ENCODE results near the gene INPP5E. TPM values are rescaled to one million over a fixed set of nuclear protein-coding genes. Genes with fewer than 3 reads are reported as not detected.

Gene INPP5E
- total RNA-seq, 1 donor from 2014 or later: 8.8 TPM

GRCh38 chr9:136391737-136392537, 47.7 kb downstream of the INPP5E start:
- DNase-seq (ENCODE audit: low spot score): no peak
- no peak for ATAC-seq

DNA sequence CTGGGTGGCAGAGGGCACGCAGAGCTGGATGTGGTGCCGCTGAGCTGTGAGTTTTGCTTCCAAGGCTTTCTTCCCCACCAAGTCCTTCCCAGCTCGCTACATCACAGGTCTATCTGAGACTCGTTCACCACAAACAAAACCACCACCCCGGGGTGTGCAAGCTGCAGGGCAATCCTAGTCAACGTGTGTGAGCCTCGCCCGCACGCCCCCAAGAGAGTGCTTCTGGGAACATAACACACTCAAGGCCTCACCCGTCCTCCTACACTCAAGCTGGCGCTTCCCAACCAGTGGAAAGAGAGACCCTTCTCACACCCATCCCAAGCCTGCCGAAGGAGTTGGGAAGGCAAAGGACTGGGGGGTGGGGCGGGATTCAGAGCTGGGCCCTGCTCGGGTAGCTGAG, 50.2 kb downstream of the INPP5E start:
- DNase-seq (ENCODE audit: low spot score) (no peak), ATAC-seq (no peak)

GRCh38 chr9:136387217-136387616, 52.4 kb downstream of the INPP5E start:
- ATAC-seq (peak; percentile 93), DNase-seq (ENCODE audit: low spot score) (peak; percentile 80)

- ATAC-seq: no peak
- no peak for DNase-seq (ENCODE audit: low spot score)
Measured at GRCh38 chr9:136386018-136386417, 53.6 kb downstream of the INPP5E start.

- ATAC-seq (no peak), DNase-seq (ENCODE audit: low spot score) (no peak)
Measured at GRCh38 chr9:136385015-136385414, 54.6 kb downstream of the INPP5E start.

GRCh38 chr9:136383436-136383835, 56.2 kb downstream of the INPP5E start:
- no peak for DNase-seq (ENCODE audit: low spot score)
- ATAC-seq: no peak

- DNase-seq (ENCODE audit: low spot score) (no peak), ATAC-seq (no peak)
Measured at GRCh38 chr9:136381966-136382513, 57.6 kb downstream of the INPP5E start.

DNA sequence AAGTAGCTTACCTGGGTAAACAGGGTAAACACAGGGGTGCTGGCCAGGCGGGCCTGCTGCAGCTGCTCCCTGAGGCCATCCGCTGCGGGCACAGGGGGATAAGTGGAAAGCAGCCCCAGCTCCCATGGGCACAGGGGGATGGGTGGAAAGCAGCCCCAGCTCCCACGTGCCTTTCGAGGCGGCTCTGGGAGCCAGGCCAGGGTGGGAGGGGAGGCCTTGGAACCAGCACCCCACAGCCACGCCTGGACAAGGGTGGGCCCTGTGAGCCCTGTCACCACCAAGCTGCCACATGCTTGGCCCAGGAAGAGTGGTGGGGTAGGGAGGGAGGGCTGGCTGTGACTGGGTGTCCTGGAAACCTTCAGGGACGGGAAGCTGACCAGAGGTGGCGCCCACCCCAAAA, 58.3 kb downstream of the INPP5E start:
- DNase-seq (ENCODE audit: low spot score) (no peak), ATAC-seq (no peak)

DNA sequence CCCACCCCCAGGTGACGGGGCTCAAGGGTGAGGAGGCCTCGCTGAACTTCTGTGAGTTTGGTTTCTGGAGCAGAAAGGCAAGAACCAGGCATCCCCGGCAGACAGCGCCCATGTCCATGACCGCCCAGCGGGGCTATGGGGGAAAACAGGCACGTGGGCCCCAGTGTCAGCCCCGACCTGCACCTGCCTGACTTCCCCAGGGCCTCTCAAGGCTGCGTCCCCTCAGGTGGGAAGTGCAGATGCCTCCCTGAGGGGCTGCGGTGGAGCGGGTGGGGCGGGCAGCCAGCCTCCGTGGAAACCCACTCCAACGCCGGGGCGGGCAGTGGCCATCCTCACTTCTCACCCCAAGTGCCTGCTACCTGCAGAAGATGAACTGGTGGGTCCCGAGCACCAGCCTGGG, 59.3 kb downstream of the INPP5E start:
- ATAC-seq (no peak), DNase-seq (ENCODE audit: low spot score) (no peak)

- ATAC-seq: no peak
- DNase-seq (ENCODE audit: low spot score): no peak
Measured at GRCh38 chr9:136379891-136380290, 59.8 kb downstream of the INPP5E start.

- no peak for DNase-seq (ENCODE audit: low spot score)
- ATAC-seq: no peak
Measured at GRCh38 chr9:136379401-136379800, 60.2 kb downstream of the INPP5E start.

GRCh38 chr9:136379003-136379287, 60.7 kb downstream of the INPP5E start:
- no peak for DNase-seq (ENCODE audit: low spot score)
- no peak for ATAC-seq

Other genes with a start within 250 kb of the INPP5E start
- not detected for gene LHX3, start 234.7 kb downstream of the INPP5E start, total RNA-seq
- 4.7 TPM for gene QSOX2, start 194.0 kb downstream of the INPP5E start, total RNA-seq
- gene CCDC187, start 135.8 kb downstream of the INPP5E start, total RNA-seq: 0.03 TPM
- 4.8 TPM for gene GPSM1, start 112.3 kb downstream of the INPP5E start, total RNA-seq
- gene DNLZ, start 76.1 kb downstream of the INPP5E start, total RNA-seq: 13.8 TPM
- gene CARD9, start 66.2 kb downstream of the INPP5E start, total RNA-seq: 2.1 TPM
- 7.2 TPM for gene SNAPC4, start 39.7 kb downstream of the INPP5E start, total RNA-seq
- gene ENTR1, start 29.2 kb downstream of the INPP5E start, total RNA-seq: 39.5 TPM
- gene PMPCA, start 29.2 kb downstream of the INPP5E start, total RNA-seq: 59.3 TPM
- 71.8 TPM for gene SEC16A, start 43.2 kb upstream of the INPP5E start, total RNA-seq
- 31.9 TPM for gene NOTCH1, start 106.2 kb upstream of the INPP5E start, total RNA-seq
- gene EGFL7, start 223.1 kb upstream of the INPP5E start, total RNA-seq: 42.3 TPM
- gene AGPAT2, start 247.6 kb upstream of the INPP5E start, total RNA-seq: 213 TPM

Data from left lobe of liver (tissue), 2 donors.